ENCODE data around the gene PDK2.

The PDK2 gene

GRCh38 chr17:50100480-50100883 lies 5.3 kb downstream of the PDK2 start:
- no peak for ATAC-seq (ENCODE audit: insufficient read depth, low read depth)
- H3K4me1 ChIP-seq (ENCODE audit: insufficient read depth, low read length) = peaks cover 15% of the 10 kb centered on the region
- DNase-seq = no peak
- H3K9ac ChIP-seq (ENCODE audit: low read depth, low read length) = no peak overlapping the region
- H3K4me3 ChIP-seq (ENCODE audit: low read depth in 1 of 2, low read length in 2 of 2) = no peak overlapping the region
- no peaks in the 10 kb centered on the region for H3K27me3 ChIP-seq (ENCODE audit: insufficient read depth, low read length, poor library complexity)
- no peaks in the 10 kb centered on the region for H3K9me3 ChIP-seq (ENCODE audit: insufficient read depth, low read length, severe bottlenecking)
- H3K36me3 ChIP-seq (ENCODE audit: insufficient read depth, low read length) = no peaks in the 10 kb centered on the region
- H3K79me2 ChIP-seq (ENCODE audit: insufficient read depth, low read length) = no peaks in the 10 kb centered on the region
- H3K27ac ChIP-seq (ENCODE audit: low read length) = no peak overlapping the region
- TF ChIP-seq EZH2 (IDR thresholded peaks at IDR 0.05; ENCODE audit: borderline replicate concordance, low read depth, low read length, severe bottlenecking) (no peak), CTCF (IDR thresholded peaks at IDR 0.05; ENCODE audit: borderline replicate concordance, extremely low read depth, low read length, poor library complexity, severe bottlenecking) (no peak)
- no peak overlapping the region for H3K4me2 ChIP-seq (ENCODE audit: insufficient read depth, low read length)
- no peak overlapping the region for H2AFZ ChIP-seq (ENCODE audit: low read depth, low read length)
- H4K20me1 ChIP-seq (ENCODE audit: insufficient read depth, low read length) = no peaks in the 10 kb centered on the region; the same call in 1 of the 2 replicates

GRCh38 chr17:50100921-50101345 lies 5.8 kb downstream of the PDK2 start:
- Histone ChIP-seq H3K4me3 (ENCODE audit: low read depth in 1 of 2, low read length in 2 of 2) (no peak overlapping the region), H3K9ac (ENCODE audit: low read depth, low read length) (no peak overlapping the region), H3K27me3 (ENCODE audit: insufficient read depth, low read length, poor library complexity) (no peaks in the 10 kb centered on the region), H4K20me1 (ENCODE audit: insufficient read depth, low read length) (no peaks in the 10 kb centered on the region; the same call in 1 of the 2 replicates), H3K27ac (ENCODE audit: low read length) (no peak overlapping the region), H3K4me2 (ENCODE audit: insufficient read depth, low read length) (no peak overlapping the region), H3K79me2 (ENCODE audit: insufficient read depth, low read length) (no peaks in the 10 kb centered on the region), H3K9me3 (ENCODE audit: insufficient read depth, low read length, severe bottlenecking) (no peaks in the 10 kb centered on the region), H2AFZ (ENCODE audit: low read depth, low read length) (no peak overlapping the region), H3K4me1 (ENCODE audit: insufficient read depth, low read length) (peaks cover 11% of the 10 kb centered on the region), H3K36me3 (ENCODE audit: insufficient read depth, low read length) (no peaks in the 10 kb centered on the region)
- ATAC-seq (ENCODE audit: insufficient read depth, low read depth) = no peak
- no peak for DNase-seq
- TF ChIP-seq EZH2 (IDR thresholded peaks at IDR 0.05; ENCODE audit: borderline replicate concordance, low read depth, low read length, severe bottlenecking) (no peak), CTCF (IDR thresholded peaks at IDR 0.05; ENCODE audit: borderline replicate concordance, extremely low read depth, low read length, poor library complexity, severe bottlenecking) (no peak)

- Histone ChIP-seq H3K9ac (ENCODE audit: low read depth, low read length) (no peak overlapping the region), H3K4me2 (ENCODE audit: insufficient read depth, low read length) (no peak overlapping the region), H3K4me1 (ENCODE audit: insufficient read depth, low read length) (peaks cover 5% of the 10 kb centered on the region), H2AFZ (ENCODE audit: low read depth, low read length) (no peak overlapping the region), H3K9me3 (ENCODE audit: insufficient read depth, low read length, severe bottlenecking) (no peaks in the 10 kb centered on the region), H3K4me3 (ENCODE audit: low read depth in 1 of 2, low read length in 2 of 2) (no peak overlapping the region), H3K36me3 (ENCODE audit: insufficient read depth, low read length) (no peaks in the 10 kb centered on the region), H3K27me3 (ENCODE audit: insufficient read depth, low read length, poor library complexity) (no peaks in the 10 kb centered on the region), H3K79me2 (ENCODE audit: insufficient read depth, low read length) (no peaks in the 10 kb centered on the region), H3K27ac (ENCODE audit: low read length) (no peak overlapping the region), H4K20me1 (ENCODE audit: insufficient read depth, low read length) (no peaks in the 10 kb centered on the region; the same call in 1 of the 2 replicates)
- DNase-seq (no peak), ATAC-seq (ENCODE audit: insufficient read depth, low read depth) (no peak)
- TF ChIP-seq CTCF (IDR thresholded peaks at IDR 0.05; ENCODE audit: borderline replicate concordance, extremely low read depth, low read length, poor library complexity, severe bottlenecking) = no peak
- no peak for TF ChIP-seq EZH2 (IDR thresholded peaks at IDR 0.05; ENCODE audit: borderline replicate concordance, low read depth, low read length, severe bottlenecking)
Measured at GRCh38 chr17:50101346-50102163, 6.4 kb downstream of the PDK2 start.
